Pancreas (tissue), 10 donors: ENCODE measurements around the gene SCRN3. TPM values are rescaled to one million over a fixed set of nuclear protein-coding genes. Genes with fewer than 3 reads are reported as not detected.

ENCODE experiments used
- ATAC-seq, 4 donors: fragments of 200-7000 bp; cut with Tn5 transposase; one replicate each; pipeline versions ENCODE4 v1.8.0 to v1.9.1; 2020; ENCODE audit warnings: mild to moderate bottlenecking in 4 of 4, moderate library complexity in 4 of 4
- DNase-seq, 6 donors: peaks; one replicate each; pipeline ENCODE4 v3.0.0-alpha.2; 2020
- FAIRE-seq: peaks from 2 replicates; lab custom pipeline; 2012; peaks lifted over from hg19 to GRCh38; lab: Jason Lieb, UNC
- H3K27ac ChIP-seq, 4 donors: fragments of 200-600 bp; sonication (generic); 1 replicate in 3 of 4; 2 replicates in 1 of 4; pipeline versions ENCODE4 v1.5.0 to v1.8.0; 2020
- H3K27me3 ChIP-seq, 4 donors: fragments of 200-600 bp; one replicate each; pipeline ENCODE4 v1.8.0; 2021
- H3K36me3 ChIP-seq, 3 donors: fragments of 200-600 bp; sonication (generic) in 1 of 3; one replicate each; pipeline versions ENCODE4 v1.5.0 to v1.8.0; 2020 to 2021
- H3K4me1 ChIP-seq, 3 donors: fragments of 200-600 bp; one replicate each; pipeline ENCODE4 v1.8.0; 2021
- H3K4me3 ChIP-seq, 4 donors: fragments of 200-600 bp; sonication (generic) in 2 of 4; one replicate each; pipeline versions ENCODE4 v1.5.0 to v1.8.0; 2020 to 2021
- H3K9me3 ChIP-seq, 4 donors: fragments of 200-600 bp; one replicate each; pipeline ENCODE4 v1.8.0; 2021
- WGBS, 2 donors: extraction: QIAGEN DNeasy Blood & Tissue Kit; methylation state at CpG; one replicate each; pipeline ENCODE4 v1.1.7; 2013; 5-methylcytosine and 5-hydroxymethylcytosine counted together
- intact Hi-C, 3 donors: fragments of 100-400 bp; cut with DNase I; formaldehyde crosslinking; loops; one replicate each; pipeline versions ENCODE4 v1.11.1 to v1.14.2; 2022
- polyA plus RNA-seq, 2 donors: library from polyadenylated mRNA; stranded (reverse); fragments of 200-250 nt; gene quantifications; one replicate each; pipeline ENCODE4 v1.2.3, GENCODE V29; 2013
- total RNA-seq, 6 donors: library from RNA; stranded (reverse); fragmentation: NEBNext Ultra II Directional in 4 of 6; extraction: Animal tissue kit (Norgen Biotek cat#: 25700) in 4 of 6; gene quantifications; one replicate each; pipeline versions ENCODE4 v1.2.1 to v1.2.4, GENCODE V29; 2021 to 2023
- TF ChIP-seq, protein P1 (sequence below), 4 donors: fragments of 200-600 bp; sonication (generic) in 3 of 4; IDR thresholded peaks; one replicate each; pipeline versions ENCODE4 v1.5.0 to v1.8.0; 2021; ENCODE audit warnings: antibody characterized with exemption in 4 of 4
- donor health status: healthy with polysubstance abuse.
- donor health status: DM: no; HTN: no; CAD: no; lungs with moderate emphysema.
- donor health status: DM: no; HTN: no; CAD: no.
- donor health status: control.
- donor health status: control.
- donor health status: Bipolar disorder and iron deficiency.
- donor health status: DM: yes; HTN: yes; CAD: no.
- donor health status: DM: no; HTN: no; CAD: no.
- donor health status: DM: no; HTN: no; CAD: no.
- donor health status: DM: yes; HTN: yes; CAD: no.

The SCRN3 gene
- total and polyA plus RNA-seq, 8 donors, result 8.2 to 14.8 (median 9.9) TPM

DNA sequence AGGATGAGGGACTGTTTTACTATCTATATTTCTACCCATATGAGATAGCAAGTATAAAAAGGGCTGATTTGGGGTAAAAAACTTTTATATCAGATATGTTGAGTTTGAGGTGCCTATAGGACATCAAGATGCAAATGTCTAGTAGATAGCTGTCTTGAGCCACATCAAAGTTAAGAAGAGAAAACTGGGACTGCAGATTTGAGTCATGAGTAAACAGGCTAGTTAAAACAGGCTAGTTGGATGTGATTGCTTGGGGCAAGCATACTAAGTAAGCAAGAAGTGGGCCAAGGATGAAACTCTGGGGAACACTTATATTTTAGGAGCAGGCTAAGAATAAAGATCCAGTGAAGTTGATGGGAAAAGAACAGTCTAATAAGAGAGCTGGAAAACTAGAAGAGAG is 2.8 kb upstream of the SCRN3 start:
- intact Hi-C loops, result no loop called here
- no peak for ATAC-seq
- TF ChIP-seq, protein P1, sequence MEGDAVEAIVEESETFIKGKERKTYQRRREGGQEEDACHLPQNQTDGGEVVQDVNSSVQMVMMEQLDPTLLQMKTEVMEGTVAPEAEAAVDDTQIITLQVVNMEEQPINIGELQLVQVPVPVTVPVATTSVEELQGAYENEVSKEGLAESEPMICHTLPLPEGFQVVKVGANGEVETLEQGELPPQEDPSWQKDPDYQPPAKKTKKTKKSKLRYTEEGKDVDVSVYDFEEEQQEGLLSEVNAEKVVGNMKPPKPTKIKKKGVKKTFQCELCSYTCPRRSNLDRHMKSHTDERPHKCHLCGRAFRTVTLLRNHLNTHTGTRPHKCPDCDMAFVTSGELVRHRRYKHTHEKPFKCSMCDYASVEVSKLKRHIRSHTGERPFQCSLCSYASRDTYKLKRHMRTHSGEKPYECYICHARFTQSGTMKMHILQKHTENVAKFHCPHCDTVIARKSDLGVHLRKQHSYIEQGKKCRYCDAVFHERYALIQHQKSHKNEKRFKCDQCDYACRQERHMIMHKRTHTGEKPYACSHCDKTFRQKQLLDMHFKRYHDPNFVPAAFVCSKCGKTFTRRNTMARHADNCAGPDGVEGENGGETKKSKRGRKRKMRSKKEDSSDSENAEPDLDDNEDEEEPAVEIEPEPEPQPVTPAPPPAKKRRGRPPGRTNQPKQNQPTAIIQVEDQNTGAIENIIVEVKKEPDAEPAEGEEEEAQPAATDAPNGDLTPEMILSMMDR (IDR thresholded peaks at IDR 0.05), result no peak

DNA sequence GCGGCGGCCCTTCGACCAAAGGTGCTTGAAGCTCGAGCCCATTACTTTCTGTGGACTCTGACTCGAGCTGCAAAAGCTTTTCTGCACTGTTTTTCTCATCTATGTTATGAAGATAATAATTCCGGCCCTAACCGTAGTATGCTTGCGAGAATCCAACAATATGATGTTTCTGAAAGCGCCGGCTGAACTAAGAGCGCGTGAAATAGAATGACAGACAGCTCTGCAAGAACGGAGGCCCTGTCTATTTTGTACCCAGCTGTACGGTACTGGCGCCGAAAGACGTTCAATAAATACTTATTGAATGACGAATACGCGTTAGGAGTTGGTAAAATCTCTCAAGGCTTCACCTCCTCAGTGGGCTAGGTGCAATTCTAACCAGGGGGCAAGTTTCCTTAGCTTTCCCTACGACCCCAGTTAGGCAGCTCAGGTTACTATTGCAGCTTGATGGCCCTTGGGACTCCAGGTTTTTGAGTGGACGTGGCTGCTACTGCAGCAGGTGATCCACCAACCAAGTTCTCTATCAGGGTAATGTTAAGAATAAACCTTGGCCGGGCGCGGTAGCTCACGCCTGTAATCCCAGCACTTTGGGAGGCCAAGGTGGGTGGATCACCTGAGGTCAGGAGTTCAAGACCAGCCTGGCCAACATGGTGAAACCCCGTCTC is 570 bp downstream of the SCRN3 start:
- Histone ChIP-seq H3K4me3 (peak overlapping the region; percentile 39 to 76 (median 55)), H3K4me1 (peaks cover 0 to 28% (median 16%) of the 10 kb centered on the region in 3 donors), H3K9me3 (no peaks in the 10 kb centered on the region), H3K36me3 (peaks cover 0 to 2% (median 0%) of the 10 kb centered on the region in 3 donors), H3K27ac (peak overlapping the region; percentile 78 to 91 (median 86)), H3K27me3 (no peaks in the 10 kb centered on the region)
- intact Hi-C loops, result no loop called here
- TF ChIP-seq, protein P1 (IDR thresholded peaks at IDR 0.05), result no peak
- 5 to 6% methylated on average over 27 of the region's 27 CpGs for WGBS, 2 donors
- no peak for FAIRE-seq
- DNase-seq, result peak in 2 of 6 donors; percentile 15 to 26
- peak; percentile 56 to 61 (median 60) for ATAC-seq

More for the DNA sequence above, 2.8 kb upstream of the SCRN3 start:
- Histone ChIP-seq H3K27me3 (no peaks in the 10 kb centered on the region), H3K36me3 (peaks cover 0 to under 1% (median 0%) of the 10 kb centered on the region in 3 donors), H3K4me1 (peaks cover 0 to 16% (median 12%) of the 10 kb centered on the region in 3 donors), H3K9me3 (no peaks in the 10 kb centered on the region), H3K27ac (no peak overlapping the region), H3K4me3 (no peak overlapping the region)
- DNase-seq (no peak), FAIRE-seq (no peak)

DNA sequence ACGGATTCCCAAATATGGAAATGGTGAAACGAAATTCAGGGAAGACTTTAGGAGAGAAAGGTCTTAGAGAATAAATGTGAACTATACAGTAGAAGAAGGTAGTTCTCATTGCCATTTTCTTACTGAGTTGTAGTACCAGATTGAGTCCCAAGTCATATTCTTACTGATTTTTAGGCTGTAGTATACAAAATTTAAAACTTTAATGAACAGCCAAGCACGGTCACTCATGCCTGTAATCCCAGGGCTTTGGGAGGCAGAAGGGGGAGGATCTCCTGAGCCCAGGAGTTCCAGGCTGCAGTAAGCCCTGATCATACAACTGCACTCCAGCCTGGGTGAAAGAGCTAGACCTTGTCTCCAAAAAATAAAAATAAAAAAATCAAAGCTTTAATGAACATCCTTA is 2.2 kb downstream of the SCRN3 start:
- TF ChIP-seq, protein P1 (IDR thresholded peaks at IDR 0.05), result no peak
- H3K27ac ChIP-seq, result no peak overlapping the region

DNA sequence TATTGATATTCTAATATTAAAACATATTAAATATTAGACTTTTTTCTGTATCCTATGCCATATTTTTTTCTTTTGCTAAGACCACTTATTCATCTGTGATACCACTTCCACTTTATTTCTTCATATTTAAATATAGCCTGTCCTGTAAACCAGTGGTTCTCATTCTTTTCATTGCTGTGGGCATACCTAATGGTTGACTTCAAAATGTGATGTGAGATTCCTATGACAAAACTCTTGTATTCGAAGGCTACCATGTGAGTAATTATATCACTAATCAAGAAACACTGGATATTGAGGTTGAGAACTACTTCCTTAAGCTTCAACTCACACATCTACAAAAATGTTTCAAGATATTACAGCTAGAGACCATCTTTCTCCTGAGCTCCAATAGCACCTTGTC is 3.6 kb downstream of the SCRN3 start:
- intact Hi-C loops, result no loop called here

More for the DNA sequence above, 2.2 kb downstream of the SCRN3 start:
- Histone ChIP-seq H3K9me3 (no peaks in the 10 kb centered on the region), H3K4me3 (no peak overlapping the region), H3K36me3 (peaks cover 0 to 8% (median 0%) of the 10 kb centered on the region in 3 donors), H3K27me3 (no peaks in the 10 kb centered on the region), H3K4me1 (peaks cover 0 to 33% (median 18%) of the 10 kb centered on the region in 3 donors)
- 73 to 90% methylated on average over 3 of the region's 3 CpGs for whole genome bisulfite sequencing, 2 donors
- ATAC-seq (no peak), DNase-seq (no peak), FAIRE-seq (no peak)
- intact Hi-C loops, result no loop called here

More for the DNA sequence above, 3.6 kb downstream of the SCRN3 start:
- Histone ChIP-seq H3K27ac (no peak overlapping the region), H3K27me3 (no peaks in the 10 kb centered on the region), H3K36me3 (peaks cover 0 to 8% (median 0%) of the 10 kb centered on the region in 3 donors), H3K4me1 (peaks cover 0 to 25% (median 13%) of the 10 kb centered on the region in 3 donors), H3K4me3 (no peak overlapping the region), H3K9me3 (no peaks in the 10 kb centered on the region)
- FAIRE-seq (no peak), DNase-seq (no peak), ATAC-seq (no peak)
- WGBS, 2 donors, result 85 to 86% methylated on average over 1 of the region's 1 CpG
- TF ChIP-seq, protein P1 (IDR thresholded peaks at IDR 0.05), result no peak
